Liver (tissue), 9 donors: ENCODE measurements around the gene SOWAHA. TPM values are rescaled to one million over a fixed set of nuclear protein-coding genes. Genes with fewer than 3 reads are reported as not detected.

Experiments used
- DNase-seq: peaks from one replicate; pipeline ENCODE4 v3.0.0-alpha.2; 2017; ENCODE audit warnings: low spot score
- H3K27ac ChIP-seq, 2 donors: one replicate each; pipeline ENCODE4 v1.7.0; 2013; ENCODE audit warnings: inconsistent platforms in 2 of 2, low read length in 2 of 2, control low read depth in 1 of 2, low read depth in 1 of 2, mild to moderate bottlenecking in 1 of 2
- H3K27me3 ChIP-seq, 4 donors: one replicate each; pipeline versions ENCODE4 v1.6.1 to v1.7.0; 2013; ENCODE audit warnings: low read length in 3 of 4, inconsistent platforms in 1 of 4, mild to moderate bottlenecking in 1 of 4, moderate library complexity in 1 of 4; ENCODE audit not compliant: control insufficient read depth in 4 of 4, insufficient read depth in 4 of 4
- H3K36me3 ChIP-seq, 4 donors: one replicate each; pipeline versions ENCODE4 v1.6.1 to v1.7.0; 2013; ENCODE audit warnings: low read length in 3 of 4, mild to moderate bottlenecking in 3 of 4, low read depth in 1 of 4, moderate library complexity in 1 of 4; ENCODE audit not compliant: control insufficient read depth in 4 of 4, insufficient read depth in 3 of 4
- H3K4me1 ChIP-seq, 4 donors: one replicate each; pipeline versions ENCODE4 v1.6.1 to v1.7.0; 2013; ENCODE audit warnings: low read length in 3 of 4, mild to moderate bottlenecking in 3 of 4, moderate library complexity in 1 of 4; ENCODE audit not compliant: control insufficient read depth in 4 of 4, insufficient read depth in 4 of 4
- H3K4me3 ChIP-seq, 3 donors: one replicate each; pipeline versions ENCODE4 v1.6.1 to v1.7.0; 2013; ENCODE audit warnings: low read length in 3 of 3, control low read depth in 1 of 3, low read depth in 1 of 3, mild to moderate bottlenecking in 1 of 3
- H3K9ac ChIP-seq, 2 donors: one replicate each; pipeline ENCODE4 v1.7.0; 2013; ENCODE audit warnings: low read length in 2 of 2, mild to moderate bottlenecking in 2 of 2, moderate library complexity in 2 of 2, control low read depth in 1 of 2, low read depth in 1 of 2
- H3K9me3 ChIP-seq, 4 donors: one replicate each; pipeline versions ENCODE4 v1.6.1 to v1.7.0; 2013; ENCODE audit warnings: low read length in 3 of 4; ENCODE audit not compliant: control insufficient read depth in 4 of 4
- FOXA2 ChIP-seq: IDR thresholded peaks from 2 replicates; pipeline ENCODE4 v1.6.1; 2016; ENCODE audit warnings: antibody characterized with exemption
- GABPA ChIP-seq, 2 donors: IDR thresholded peaks in 1 of 2; conservative IDR thresholded peaks in 1 of 2; 2 replicates each; pipeline ENCODE4 v1.6.1; 2016; ENCODE audit warnings: antibody characterized with exemption in 2 of 2, mild to moderate bottlenecking in 1 of 2, moderate library complexity in 1 of 2
- HNF4G ChIP-seq: IDR thresholded peaks from 2 replicates; pipeline ENCODE4 v1.6.1; 2016; ENCODE audit warnings: antibody characterized with exemption
- JUND ChIP-seq, 2 donors: IDR thresholded peaks; 2 replicates each; pipeline ENCODE4 v1.6.1; 2016; ENCODE audit warnings: antibody characterized with exemption in 2 of 2
- RXRA ChIP-seq, 2 donors: IDR thresholded peaks; 2 replicates each; pipeline ENCODE4 v1.6.1; 2017 to 2018; ENCODE audit warnings: antibody characterized with exemption in 2 of 2, mild to moderate bottlenecking in 1 of 2
- SP1 ChIP-seq: IDR thresholded peaks from 2 replicates; pipeline ENCODE4 v1.6.1; 2018; ENCODE audit warnings: antibody characterized with exemption, mild to moderate bottlenecking
- TAF1 ChIP-seq: conservative IDR thresholded peaks from 2 replicates; pipeline ENCODE4 v1.6.1; 2016; ENCODE audit warnings: antibody characterized with exemption, mild to moderate bottlenecking
- WGBS: extraction: QIAGEN DNeasy Blood & Tissue Kit; methylation state at CpG from one replicate; pipeline ENCODE4 v1.1.7; 2013; 5-methylcytosine and 5-hydroxymethylcytosine counted together
- polyA plus RNA-seq, 2 donors: library from polyadenylated mRNA; stranded (reverse) in 1 of 2; unstranded in 1 of 2; fragments of 200-250 nt in 1 of 2; fragments of >200 nt in 1 of 2; fragmentation: Nextera tagmentation in 1 of 2; extraction: Ambion mirVana in 1 of 2; gene quantifications; one replicate each; pipeline versions ENCODE4 v1.2.1 to v1.2.3, GENCODE V29; 2013 to 2015
- total RNA-seq, 2 donors: library from RNA; depleted of rRNA; stranded (reverse); fragments of >200 nt; gene quantifications; one replicate each; pipeline ENCODE4 v1.2.3, GENCODE V29; 2014
- TF ChIP-seq, protein P1 (sequence below): IDR thresholded peaks from 2 replicates; pipeline ENCODE4 v1.6.1; 2016; ENCODE audit warnings: antibody characterized with exemption, mild to moderate bottlenecking
- TF ChIP-seq, protein P2 (sequence below): IDR thresholded peaks from 2 replicates; pipeline ENCODE4 v1.6.1; 2016; ENCODE audit warnings: antibody characterized with exemption
- TF ChIP-seq, protein P3 (sequence below): fragments of 150-350 bp; IDR thresholded peaks from 2 replicates; pipeline ENCODE4 v1.5.1; 2017; ENCODE audit warnings: improper control_type of control experiment, low read depth, low read length; ENCODE audit not compliant: missing input control
- TF ChIP-seq, protein P4 (sequence below): IDR thresholded peaks from 2 replicates; pipeline ENCODE4 v1.6.1; 2016; ENCODE audit warnings: antibody characterized with exemption
- TF ChIP-seq, protein P5 (sequence below): IDR thresholded peaks from 2 replicates; pipeline ENCODE4 v1.6.1; 2016; ENCODE audit warnings: antibody characterized with exemption
- donor health status: healthy.
- donor health status: healthy.
- donor health status: healthy.
- donor health status: healthy.
- donor health status: healthy.

SOWAHA gene
- total and polyA plus RNA-seq, 4 donors = 1.3 to 2.2 (median 1.8) TPM

DNA sequence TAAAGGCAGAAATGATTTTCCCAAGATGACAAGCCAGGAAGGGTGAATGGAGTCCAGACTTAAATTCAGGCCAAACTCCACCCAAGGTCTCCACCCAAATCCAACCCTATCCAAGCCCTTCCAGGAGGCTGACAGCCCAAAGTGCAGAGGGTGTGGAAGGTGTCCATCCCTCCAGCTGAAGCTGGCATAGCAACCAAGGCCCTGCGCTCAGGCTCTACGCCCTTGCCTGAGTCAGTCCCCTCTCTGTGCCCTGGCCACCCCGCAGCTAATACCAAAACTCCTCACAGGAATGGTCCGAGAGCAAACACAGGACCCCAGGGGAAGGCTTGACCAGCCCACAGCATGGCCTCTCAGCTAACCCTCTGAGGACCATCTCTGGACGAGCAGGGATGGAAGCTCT is 38.2 kb upstream of the SOWAHA start:
- Histone ChIP-seq H3K4me3 (no peak overlapping the region), H3K4me1 (peaks cover 3 to 24% (median 7%) of the 10 kb centered on the region in 4 donors)

DNA sequence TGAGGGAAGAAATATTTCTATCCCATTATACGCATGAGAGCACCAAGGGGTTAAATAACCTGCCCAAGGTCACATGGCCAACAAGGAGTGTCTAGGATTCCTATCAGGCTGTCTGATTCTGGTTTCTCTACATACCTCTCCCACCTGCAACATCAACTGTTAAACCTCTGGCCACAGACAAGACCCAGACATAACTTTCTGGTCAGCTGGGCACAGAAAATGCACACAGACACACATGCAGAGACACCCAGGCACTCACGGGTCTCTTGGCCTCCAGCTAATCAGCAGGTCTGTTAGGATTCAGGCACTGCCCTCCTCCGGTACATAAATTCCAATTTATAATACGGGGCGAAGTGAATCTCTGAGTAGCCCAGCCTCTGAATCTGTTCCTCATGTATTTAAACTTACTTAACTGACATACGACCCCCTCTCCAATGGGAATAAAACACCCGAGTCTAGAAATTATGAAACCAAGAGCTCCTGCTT is 37.6 kb upstream of the SOWAHA start:
- Histone ChIP-seq H3K9ac (no peak overlapping the region), H3K4me1 (peaks cover 3 to 24% (median 7%) of the 10 kb centered on the region in 4 donors), H3K4me3 (no peak overlapping the region)
- TF ChIP-seq JUND (IDR thresholded peaks at IDR 0.05) (no peak), SP1 (no peak), RXRA (IDR thresholded peaks at IDR 0.05) (no peak), FOXA2 (no peak)
- TF ChIP-seq, protein P1, sequence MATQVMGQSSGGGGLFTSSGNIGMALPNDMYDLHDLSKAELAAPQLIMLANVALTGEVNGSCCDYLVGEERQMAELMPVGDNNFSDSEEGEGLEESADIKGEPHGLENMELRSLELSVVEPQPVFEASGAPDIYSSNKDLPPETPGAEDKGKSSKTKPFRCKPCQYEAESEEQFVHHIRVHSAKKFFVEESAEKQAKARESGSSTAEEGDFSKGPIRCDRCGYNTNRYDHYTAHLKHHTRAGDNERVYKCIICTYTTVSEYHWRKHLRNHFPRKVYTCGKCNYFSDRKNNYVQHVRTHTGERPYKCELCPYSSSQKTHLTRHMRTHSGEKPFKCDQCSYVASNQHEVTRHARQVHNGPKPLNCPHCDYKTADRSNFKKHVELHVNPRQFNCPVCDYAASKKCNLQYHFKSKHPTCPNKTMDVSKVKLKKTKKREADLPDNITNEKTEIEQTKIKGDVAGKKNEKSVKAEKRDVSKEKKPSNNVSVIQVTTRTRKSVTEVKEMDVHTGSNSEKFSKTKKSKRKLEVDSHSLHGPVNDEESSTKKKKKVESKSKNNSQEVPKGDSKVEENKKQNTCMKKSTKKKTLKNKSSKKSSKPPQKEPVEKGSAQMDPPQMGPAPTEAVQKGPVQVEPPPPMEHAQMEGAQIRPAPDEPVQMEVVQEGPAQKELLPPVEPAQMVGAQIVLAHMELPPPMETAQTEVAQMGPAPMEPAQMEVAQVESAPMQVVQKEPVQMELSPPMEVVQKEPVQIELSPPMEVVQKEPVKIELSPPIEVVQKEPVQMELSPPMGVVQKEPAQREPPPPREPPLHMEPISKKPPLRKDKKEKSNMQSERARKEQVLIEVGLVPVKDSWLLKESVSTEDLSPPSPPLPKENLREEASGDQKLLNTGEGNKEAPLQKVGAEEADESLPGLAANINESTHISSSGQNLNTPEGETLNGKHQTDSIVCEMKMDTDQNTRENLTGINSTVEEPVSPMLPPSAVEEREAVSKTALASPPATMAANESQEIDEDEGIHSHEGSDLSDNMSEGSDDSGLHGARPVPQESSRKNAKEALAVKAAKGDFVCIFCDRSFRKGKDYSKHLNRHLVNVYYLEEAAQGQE = no peak
- TF ChIP-seq, protein P2, sequence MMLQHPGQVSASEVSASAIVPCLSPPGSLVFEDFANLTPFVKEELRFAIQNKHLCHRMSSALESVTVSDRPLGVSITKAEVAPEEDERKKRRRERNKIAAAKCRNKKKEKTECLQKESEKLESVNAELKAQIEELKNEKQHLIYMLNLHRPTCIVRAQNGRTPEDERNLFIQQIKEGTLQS = no peak
- TF ChIP-seq, protein P3, sequence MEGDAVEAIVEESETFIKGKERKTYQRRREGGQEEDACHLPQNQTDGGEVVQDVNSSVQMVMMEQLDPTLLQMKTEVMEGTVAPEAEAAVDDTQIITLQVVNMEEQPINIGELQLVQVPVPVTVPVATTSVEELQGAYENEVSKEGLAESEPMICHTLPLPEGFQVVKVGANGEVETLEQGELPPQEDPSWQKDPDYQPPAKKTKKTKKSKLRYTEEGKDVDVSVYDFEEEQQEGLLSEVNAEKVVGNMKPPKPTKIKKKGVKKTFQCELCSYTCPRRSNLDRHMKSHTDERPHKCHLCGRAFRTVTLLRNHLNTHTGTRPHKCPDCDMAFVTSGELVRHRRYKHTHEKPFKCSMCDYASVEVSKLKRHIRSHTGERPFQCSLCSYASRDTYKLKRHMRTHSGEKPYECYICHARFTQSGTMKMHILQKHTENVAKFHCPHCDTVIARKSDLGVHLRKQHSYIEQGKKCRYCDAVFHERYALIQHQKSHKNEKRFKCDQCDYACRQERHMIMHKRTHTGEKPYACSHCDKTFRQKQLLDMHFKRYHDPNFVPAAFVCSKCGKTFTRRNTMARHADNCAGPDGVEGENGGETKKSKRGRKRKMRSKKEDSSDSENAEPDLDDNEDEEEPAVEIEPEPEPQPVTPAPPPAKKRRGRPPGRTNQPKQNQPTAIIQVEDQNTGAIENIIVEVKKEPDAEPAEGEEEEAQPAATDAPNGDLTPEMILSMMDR = no peak

More for the DNA sequence above, 38.2 kb upstream of the SOWAHA start:
- TF ChIP-seq TAF1 = no peak
- TF ChIP-seq, protein P1 = no peak
- TF ChIP-seq FOXA2 = no peak
- TF ChIP-seq, protein P4, sequence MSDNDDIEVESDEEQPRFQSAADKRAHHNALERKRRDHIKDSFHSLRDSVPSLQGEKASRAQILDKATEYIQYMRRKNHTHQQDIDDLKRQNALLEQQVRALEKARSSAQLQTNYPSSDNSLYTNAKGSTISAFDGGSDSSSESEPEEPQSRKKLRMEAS = no peak
- no peak for TF ChIP-seq GABPA (IDR thresholded peaks at IDR 0.05 in 1 of 2, conservative IDR thresholded peaks at IDR 0.05 in 1 of 2)
- TF ChIP-seq, protein P3 = no peak
- TF ChIP-seq, protein P5, sequence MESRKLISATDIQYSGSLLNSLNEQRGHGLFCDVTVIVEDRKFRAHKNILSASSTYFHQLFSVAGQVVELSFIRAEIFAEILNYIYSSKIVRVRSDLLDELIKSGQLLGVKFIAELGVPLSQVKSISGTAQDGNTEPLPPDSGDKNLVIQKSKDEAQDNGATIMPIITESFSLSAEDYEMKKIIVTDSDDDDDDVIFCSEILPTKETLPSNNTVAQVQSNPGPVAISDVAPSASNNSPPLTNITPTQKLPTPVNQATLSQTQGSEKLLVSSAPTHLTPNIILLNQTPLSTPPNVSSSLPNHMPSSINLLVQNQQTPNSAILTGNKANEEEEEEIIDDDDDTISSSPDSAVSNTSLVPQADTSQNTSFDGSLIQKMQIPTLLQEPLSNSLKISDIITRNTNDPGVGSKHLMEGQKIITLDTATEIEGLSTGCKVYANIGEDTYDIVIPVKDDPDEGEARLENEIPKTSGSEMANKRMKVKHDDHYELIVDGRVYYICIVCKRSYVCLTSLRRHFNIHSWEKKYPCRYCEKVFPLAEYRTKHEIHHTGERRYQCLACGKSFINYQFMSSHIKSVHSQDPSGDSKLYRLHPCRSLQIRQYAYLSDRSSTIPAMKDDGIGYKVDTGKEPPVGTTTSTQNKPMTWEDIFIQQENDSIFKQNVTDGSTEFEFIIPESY = no peak
- no peak for TF ChIP-seq HNF4G
- no peaks in the 10 kb centered on the region for H3K36me3 ChIP-seq
- H3K27ac ChIP-seq = no peak overlapping the region
- no peaks in the 10 kb centered on the region for H3K9me3 ChIP-seq
- WGBS = 93% methylated on average over 5 of the region's 5 CpGs
- no peaks in the 10 kb centered on the region for H3K27me3 ChIP-seq
- H3K9ac ChIP-seq = no peak overlapping the region
- no peak for DNase-seq

More for the DNA sequence above, 37.6 kb upstream of the SOWAHA start:
- Histone ChIP-seq H3K27ac (no peak overlapping the region), H3K27me3 (no peaks in the 10 kb centered on the region), H3K36me3 (no peaks in the 10 kb centered on the region), H3K9me3 (no peaks in the 10 kb centered on the region)
- DNase-seq = no peak
- 67% methylated on average over 7 of the region's 7 CpGs for WGBS
